ENCODE data around the gene FRY.
A peak's percentile ranks its signal among the peaks of the same experiment; 100 is the strongest.

FRY gene

GRCh38 chr13:32297206-32297605 is 265.6 kb downstream of the FRY start:
- in situ Hi-C loops (cut with HindIII; ENCODE audit: low pct_ligation_motif_present, low pct_unique_long_range_greater_than_20kb, low sequenced_read_pairs) = no loop called here
- DNase-seq = no peak

- DNase-seq = no peak
- in situ Hi-C loops (cut with HindIII; ENCODE audit: low pct_ligation_motif_present, low pct_unique_long_range_greater_than_20kb, low sequenced_read_pairs) = no loop called here
These were observed 267.1 kb downstream of the FRY start for GRCh38 chr13:32298695-32299094.

DNA sequence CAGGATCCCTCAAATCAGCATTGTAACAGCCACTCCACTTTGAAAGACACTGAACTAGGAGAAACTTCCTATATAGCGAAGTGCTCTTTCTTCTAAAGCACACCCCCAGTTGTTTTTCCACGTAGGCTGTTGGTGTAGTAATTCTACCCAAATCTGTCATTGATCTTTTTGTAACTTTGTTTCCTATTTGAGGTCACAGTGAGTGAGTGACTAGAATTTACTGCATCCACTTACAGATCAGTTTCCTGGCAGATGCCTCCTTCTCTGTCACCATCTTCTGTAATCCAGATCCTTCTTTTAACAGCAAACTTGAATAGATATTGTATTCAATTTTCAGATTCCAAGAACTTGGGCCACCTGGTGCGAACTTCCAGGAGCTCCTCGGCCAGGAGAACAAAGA is 268.3 kb downstream of the FRY start:
- in situ Hi-C loops (cut with HindIII; ENCODE audit: low pct_ligation_motif_present, low pct_unique_long_range_greater_than_20kb, low sequenced_read_pairs) = no loop called here

DNA sequence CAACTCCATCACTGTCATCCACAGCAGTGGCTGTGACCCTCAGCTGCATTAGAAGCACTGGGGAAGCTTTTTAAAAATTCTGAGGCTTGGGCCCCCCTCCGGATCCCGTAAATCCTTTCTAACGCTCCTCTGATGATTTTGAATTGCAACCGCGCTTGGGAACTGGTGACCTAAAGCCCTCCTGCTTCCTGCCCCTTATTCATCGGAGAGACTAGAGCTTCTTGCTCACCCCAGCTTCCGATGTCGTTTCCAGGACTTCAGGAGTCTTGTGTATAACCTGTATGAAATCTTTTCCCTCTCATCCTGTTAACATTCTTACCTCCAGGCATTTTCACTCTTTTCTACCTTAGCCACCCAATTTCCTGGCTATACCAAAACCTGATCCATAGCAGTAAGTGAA is 268.8 kb downstream of the FRY start:
- no peak for DNase-seq
- in situ Hi-C loops (cut with HindIII; ENCODE audit: low pct_ligation_motif_present, low pct_unique_long_range_greater_than_20kb, low sequenced_read_pairs) = no loop called here

More for the DNA sequence above, 268.3 kb downstream of the FRY start:
- no peak for DNase-seq

DNA sequence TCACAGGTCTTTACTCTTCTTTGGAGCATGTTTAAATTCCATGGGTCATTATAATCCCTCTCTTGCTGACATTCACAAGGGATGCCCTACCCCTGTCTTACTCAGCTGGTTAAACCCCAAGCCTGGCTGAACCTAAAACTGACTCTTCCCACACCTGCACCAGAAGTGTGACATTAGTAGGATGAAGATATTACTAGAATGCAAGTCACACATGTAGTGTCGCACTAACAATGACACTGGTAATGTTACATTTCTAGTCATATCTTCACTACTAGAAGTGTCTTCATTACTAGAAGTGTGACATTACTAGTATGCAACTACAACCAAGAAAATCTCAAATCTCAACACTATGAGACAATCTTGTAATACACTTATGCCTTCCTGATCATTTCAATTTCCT is 269.3 kb downstream of the FRY start:
- in situ Hi-C loops (cut with HindIII; ENCODE audit: low pct_ligation_motif_present, low pct_unique_long_range_greater_than_20kb, low sequenced_read_pairs) = no loop called here
- no peak for DNase-seq

DNA sequence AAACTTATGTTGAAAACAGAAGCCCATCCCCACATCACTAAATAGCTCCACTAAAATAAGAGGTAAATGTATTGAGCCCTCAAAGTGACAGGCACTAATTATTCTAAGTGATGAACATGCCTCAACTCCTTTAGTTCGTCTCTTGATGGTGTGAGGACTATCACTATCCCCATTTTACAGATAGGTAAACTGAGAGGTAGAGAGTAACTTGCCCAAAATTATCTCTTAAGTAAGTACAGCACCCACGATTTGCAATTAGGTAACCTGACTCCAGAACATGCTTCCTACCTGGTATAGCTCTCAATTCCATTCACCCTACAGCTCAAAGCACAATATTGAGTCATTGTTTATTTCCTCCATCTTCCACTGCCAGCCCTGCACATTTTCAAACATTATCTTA is 270.9 kb downstream of the FRY start:
- DNase-seq = no peak
- in situ Hi-C loops (cut with HindIII; ENCODE audit: low pct_ligation_motif_present, low pct_unique_long_range_greater_than_20kb, low sequenced_read_pairs) = no loop called here

DNA sequence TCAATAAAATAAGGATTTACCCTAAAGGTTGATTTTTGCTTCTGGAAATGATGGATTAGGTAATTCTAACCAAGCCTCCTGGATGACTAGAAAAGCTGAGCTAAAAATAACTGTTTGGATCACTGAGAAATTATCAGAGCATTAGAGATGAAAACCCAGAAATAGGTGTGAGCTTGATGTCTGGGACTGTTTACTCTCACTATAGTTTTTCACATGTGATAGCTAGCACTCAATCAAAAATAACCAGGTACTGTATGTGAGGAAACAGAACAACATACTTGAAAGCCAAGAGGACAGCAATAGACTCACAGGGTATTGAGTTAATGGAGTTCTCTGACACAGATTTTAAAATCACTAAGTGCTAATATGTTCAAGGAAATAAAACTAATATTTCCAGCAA is 274.1 kb downstream of the FRY start:
- in situ Hi-C loops (cut with HindIII; ENCODE audit: low pct_ligation_motif_present, low pct_unique_long_range_greater_than_20kb, low sequenced_read_pairs) = no loop called here
- no peak for DNase-seq

GRCh38 chr13:32309312-32310133 is 277.9 kb downstream of the FRY start:
- no peak for DNase-seq
- in situ Hi-C loops (cut with HindIII; ENCODE audit: low pct_ligation_motif_present, low pct_unique_long_range_greater_than_20kb, low sequenced_read_pairs) = no loop called here

DNA sequence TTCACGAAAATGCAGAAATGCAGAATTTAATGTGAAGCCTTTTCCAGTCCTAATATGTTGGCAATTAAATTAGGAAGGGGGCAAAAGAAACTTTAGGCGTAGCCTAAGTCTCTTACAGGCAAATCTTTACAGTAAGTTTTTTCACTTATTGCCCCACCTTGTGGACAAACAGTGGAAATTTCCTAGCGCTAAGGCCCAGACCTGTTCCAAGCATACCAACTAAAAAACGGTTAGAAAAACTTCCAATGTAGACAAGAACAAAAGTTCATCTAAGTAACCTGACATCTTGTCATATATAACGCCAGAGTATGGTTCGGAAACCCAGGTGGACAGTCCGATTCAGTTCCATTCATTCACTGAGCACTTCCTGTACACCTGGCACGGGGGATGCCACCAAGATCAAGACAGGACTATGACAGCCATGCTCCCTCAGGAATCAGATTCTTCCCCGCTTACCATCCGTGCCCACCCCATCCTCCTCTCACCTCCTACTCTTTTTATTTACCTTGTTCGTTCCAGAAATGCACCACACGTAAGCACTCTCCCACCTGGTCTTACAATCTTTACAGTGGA is 278.6 kb downstream of the FRY start:
- peak; percentile 62 for DNase-seq
- in situ Hi-C loops (cut with HindIII; ENCODE audit: low pct_ligation_motif_present, low pct_unique_long_range_greater_than_20kb, low sequenced_read_pairs) = no loop called here

DNA sequence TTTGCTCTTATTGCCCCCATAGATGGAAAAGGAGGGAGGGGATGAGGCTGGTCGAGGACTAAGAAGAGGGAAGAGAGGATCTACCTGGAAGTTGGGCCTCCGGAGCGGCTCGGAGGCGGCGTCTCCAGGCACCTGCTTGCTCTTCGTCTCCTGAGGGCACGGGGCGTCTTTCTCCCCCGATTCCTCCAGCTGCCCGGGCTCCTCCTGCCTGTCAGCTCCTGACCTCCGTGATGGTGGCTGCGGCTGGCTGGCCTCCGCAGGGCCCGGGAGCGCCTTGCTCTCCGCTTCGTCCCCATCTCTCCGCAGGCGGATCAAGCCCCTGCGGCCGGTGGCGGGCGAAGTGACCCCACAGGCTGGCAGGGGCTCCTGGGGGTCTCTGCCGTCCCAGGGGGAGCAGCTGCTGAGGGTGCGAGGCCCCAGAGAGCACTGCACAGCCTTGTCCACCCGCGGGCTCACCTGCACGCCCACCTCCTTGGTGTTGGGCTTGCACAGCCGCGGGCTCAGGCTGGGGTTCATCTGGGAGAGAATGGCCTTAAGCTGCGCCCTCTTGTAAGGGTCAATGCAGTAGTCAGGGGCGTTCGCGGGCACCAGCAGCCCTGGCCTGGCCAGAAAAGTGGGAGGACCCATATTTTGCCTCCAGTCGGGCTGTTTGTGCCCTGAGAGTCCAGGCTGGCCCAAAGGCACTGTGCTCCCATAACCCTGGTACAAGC is 279.8 kb downstream of the FRY start:
- in situ Hi-C loops (cut with HindIII; ENCODE audit: low pct_ligation_motif_present, low pct_unique_long_range_greater_than_20kb, low sequenced_read_pairs) = no loop called here
- no peak for DNase-seq

DNA sequence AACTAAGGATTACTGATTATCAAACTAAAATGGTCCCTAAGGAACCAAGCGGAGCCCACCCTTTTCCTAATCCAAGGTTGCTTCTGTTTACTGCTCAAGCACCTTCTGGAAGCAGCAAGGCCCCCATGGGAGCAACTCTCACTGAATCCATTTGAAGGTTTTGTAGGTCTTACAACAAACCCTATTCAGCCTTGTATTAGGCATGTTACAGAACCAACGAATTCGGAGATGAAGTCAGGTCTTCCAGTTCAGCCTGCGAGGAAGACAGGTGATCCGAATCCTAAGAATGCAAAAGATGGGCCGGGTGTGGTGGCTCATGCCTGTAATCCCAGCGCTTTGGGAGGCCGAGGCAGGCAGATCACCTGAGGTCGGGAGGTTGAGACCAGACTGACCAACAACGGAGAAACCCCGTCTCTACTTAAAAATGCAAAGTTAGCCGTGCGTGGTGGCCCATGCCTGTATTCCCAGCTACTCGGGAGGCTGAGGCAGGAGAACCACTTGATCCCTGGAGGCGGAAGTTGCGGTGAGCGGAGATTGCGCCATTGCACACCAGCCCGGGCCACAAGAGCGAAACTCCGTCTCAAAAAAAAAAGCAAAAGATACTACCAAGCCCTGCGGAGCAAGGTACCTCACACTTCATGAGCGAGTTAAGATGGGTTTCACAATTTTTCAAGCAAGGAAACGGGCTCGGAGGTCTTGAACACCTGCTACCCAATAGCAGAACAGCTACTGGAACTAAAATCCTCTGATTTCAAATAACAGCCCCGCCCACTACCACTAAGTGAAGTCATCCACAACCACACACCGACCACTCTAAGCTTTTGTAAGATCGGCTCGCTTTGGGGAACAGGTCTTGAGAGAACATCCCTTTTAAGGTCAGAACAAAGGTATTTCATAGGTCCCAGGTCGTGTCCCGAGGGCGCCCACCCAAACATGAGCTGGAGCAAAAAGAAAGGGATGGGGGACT is 283.0 kb downstream of the FRY start:
- in situ Hi-C loops (cut with HindIII; ENCODE audit: low pct_ligation_motif_present, low pct_unique_long_range_greater_than_20kb, low sequenced_read_pairs) = no loop called here
- peak; percentile 36 for DNase-seq

DNA sequence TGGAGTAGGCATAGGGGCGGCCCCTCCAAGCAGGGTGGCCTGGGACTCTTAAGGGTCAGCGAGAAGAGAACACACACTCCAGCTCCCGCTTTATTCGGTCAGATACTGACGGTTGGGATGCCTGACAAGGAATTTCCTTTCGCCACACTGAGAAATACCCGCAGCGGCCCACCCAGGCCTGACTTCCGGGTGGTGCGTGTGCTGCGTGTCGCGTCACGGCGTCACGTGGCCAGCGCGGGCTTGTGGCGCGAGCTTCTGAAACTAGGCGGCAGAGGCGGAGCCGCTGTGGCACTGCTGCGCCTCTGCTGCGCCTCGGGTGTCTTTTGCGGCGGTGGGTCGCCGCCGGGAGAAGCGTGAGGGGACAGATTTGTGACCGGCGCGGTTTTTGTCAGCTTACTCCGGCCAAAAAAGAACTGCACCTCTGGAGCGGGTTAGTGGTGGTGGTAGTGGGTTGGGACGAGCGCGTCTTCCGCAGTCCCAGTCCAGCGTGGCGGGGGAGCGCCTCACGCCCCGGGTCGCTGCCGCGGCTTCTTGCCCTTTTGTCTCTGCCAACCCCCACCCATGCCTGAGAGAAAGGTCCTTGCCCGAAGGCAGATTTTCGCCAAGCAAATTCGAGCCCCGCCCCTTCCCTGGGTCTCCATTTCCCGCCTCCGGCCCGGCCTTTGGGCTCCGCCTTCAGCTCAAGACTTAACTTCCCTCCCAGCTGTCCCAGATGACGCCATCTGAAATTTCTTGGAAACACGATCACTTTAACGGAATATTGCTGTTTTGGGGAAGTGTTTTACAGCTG is 283.9 kb downstream of the FRY start, which contains the start of the genes BRCA2 and ZAR1L:
Gene BRCA2 (plus strand): TSS at position 271 of the 790 bp plus-strand sequence. CDS start 953 bp downstream, outside the sequence.
Gene ZAR1L (minus strand): TSS at position 126 of the 790 bp plus-strand sequence. CDS start 3,438 bp downstream, outside the sequence.
- DNase-seq = peak; percentile 89
- in situ Hi-C loops (cut with HindIII; ENCODE audit: low pct_ligation_motif_present, low pct_unique_long_range_greater_than_20kb, low sequenced_read_pairs) = no loop called here

DNA sequence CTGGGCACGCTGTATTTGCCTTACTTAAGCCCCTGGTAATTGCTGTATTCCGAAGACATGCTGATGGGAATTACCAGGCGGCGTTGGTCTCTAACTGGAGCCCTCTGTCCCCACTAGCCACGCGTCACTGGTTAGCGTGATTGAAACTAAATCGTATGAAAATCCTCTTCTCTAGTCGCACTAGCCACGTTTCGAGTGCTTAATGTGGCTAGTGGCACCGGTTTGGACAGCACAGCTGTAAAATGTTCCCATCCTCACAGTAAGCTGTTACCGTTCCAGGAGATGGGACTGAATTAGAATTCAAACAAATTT is 284.4 kb downstream of the FRY start:
- in situ Hi-C loops (cut with HindIII; ENCODE audit: low pct_ligation_motif_present, low pct_unique_long_range_greater_than_20kb, low sequenced_read_pairs) = no loop called here
- DNase-seq = no peak

- no peak for DNase-seq
- in situ Hi-C loops (cut with HindIII; ENCODE audit: low pct_ligation_motif_present, low pct_unique_long_range_greater_than_20kb, low sequenced_read_pairs) = no loop called here
These were observed 284.9 kb downstream of the FRY start for GRCh38 chr13:32316501-32316900.

DNA sequence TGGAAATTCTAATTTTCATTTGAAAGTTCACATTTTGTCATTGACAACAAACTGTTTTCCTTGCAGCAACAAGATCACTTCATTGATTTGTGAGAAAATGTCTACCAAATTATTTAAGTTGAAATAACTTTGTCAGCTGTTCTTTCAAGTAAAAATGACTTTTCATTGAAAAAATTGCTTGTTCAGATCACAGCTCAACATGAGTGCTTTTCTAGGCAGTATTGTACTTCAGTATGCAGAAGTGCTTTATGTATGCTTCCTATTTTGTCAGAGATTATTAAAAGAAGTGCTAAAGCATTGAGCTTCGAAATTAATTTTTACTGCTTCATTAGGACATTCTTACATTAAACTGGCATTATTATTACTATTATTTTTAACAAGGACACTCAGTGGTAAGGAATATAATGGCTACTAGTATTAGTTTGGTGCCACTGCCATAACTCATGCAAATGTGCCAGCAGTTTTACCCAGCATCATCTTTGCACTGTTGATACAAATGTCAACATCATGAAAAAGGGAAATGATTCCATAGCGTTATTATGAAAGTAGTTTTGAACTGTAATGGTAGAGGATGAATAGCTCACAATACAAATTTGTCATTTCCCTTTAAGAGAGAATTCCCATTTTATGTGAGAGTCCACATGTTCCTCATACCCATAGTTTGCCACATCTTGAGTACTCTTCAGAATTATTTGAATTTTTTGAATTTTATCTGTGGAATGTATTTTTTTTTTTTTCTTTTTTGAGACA is 286.3 kb downstream of the FRY start:
- no peak for DNase-seq
- in situ Hi-C loops (cut with HindIII; ENCODE audit: low pct_ligation_motif_present, low pct_unique_long_range_greater_than_20kb, low sequenced_read_pairs) = no loop called here

DNA sequence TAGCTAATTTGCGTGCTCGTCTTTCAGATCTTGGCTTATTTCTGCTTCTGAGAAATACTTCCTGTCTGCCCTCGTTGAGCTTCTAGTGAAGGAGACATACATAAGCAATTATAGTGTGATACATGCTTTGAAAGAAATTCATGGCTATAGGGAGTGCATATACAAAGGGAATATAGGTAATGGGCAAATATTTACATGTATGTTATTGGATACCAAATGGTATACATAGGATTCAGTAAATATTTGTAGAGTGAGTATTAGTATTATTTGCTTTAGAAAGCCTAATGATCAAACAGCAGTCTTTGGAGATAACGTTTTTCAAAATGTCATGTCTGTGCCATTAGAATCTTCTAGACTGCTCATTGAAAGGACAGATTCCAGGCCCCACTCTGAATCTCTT is 289.0 kb downstream of the FRY start:
- in situ Hi-C loops (cut with HindIII; ENCODE audit: low pct_ligation_motif_present, low pct_unique_long_range_greater_than_20kb, low sequenced_read_pairs) = no loop called here

DNA sequence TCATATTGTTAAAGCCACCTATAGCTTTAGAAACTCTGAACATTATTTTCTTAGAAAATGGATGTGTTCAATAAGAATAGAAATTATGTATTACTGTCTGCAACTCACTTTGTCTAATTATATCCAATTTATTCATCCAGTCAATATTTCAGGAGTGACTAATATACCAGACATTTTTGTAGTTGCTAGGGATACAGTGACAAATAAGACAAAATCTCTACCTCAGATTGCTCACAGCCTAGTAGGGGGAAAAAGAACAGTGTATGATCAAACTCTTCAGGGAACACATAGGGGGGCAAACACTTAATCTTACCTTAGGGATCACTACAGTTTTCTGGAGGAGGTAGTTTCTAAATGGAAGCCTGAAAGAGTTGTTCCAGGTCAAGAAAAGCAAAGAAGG is 292.3 kb downstream of the FRY start:
- in situ Hi-C loops (cut with HindIII; ENCODE audit: low pct_ligation_motif_present, low pct_unique_long_range_greater_than_20kb, low sequenced_read_pairs) = no loop called here
- DNase-seq = peak; percentile 29

More for the DNA sequence above, 289.0 kb downstream of the FRY start:
- no peak for DNase-seq

Measured in ACHN (cell line).